GM12878 (cell line): ENCODE results near the gene PDCD6IP. TPM values are rescaled to one million over a fixed set of nuclear protein-coding genes. Genes with fewer than 3 reads are reported as not detected.

ENCODE experiments used
- ATAC-seq: fragments of 200-7000 bp; cut with Tn5 transposase; 3 replicates; pipeline ENCODE4 v1.9.1; 2020; ENCODE audit warnings: mild to moderate bottlenecking, moderate library complexity
- Bru-seq: library from RNA; stranded (reverse); fragments of 400-500 nt; gene quantifications from one replicate; lab custom pipeline; 2021; lab: Mats Ljungman, UMichigan
- BruChase-seq, 2 experiments: library from RNA; stranded (reverse); fragments of 400-500 nt; gene quantifications; one replicate each; lab custom pipeline; 2021; lab: Mats Ljungman, UMichigan
- BruUV-seq: library from RNA; stranded (reverse); fragments of 400-500 nt; replicated peaks from 2 replicates; lab custom pipeline; 2021; lab: Mats Ljungman, UMichigan
- CTCF ChIA-PET: fragments of 300-600 bp; sonication (Branson Sonifier 250); formaldehyde crosslinking; extraction: SDS; loops from one replicate; lab custom pipeline; 2021; ENCODE audit warnings: inconsistent platforms; lab: Yijun Ruan, JAX
- POLR2A ChIA-PET: fragments of 350-600 bp; formaldehyde crosslinking; extraction: SDS; loops from one replicate; lab custom pipeline; 2021; ENCODE audit warnings: inconsistent platforms; lab: Charles Lee
- RAD21 ChIA-PET: fragments of 300-600 bp; sonication (Branson Sonifier 250); formaldehyde crosslinking; loops from one replicate; lab custom pipeline; 2023; ENCODE audit warnings: antibody characterized with exemption; ENCODE audit not compliant: unreplicated experiment; lab: Charles Lee
- SMC1A ChIA-PET: fragments of 300-600 bp; sonication (Branson Sonifier 250); formaldehyde crosslinking; loops from one replicate; lab custom pipeline; 2023; ENCODE audit not compliant: unreplicated experiment, uncharacterized antibody; lab: Charles Lee
- DNase-seq: peaks from one replicate; pipeline ENCODE4 v3.0.0-alpha.2; 2011; ENCODE audit warnings: low read depth, low spot score
- FAIRE-seq: peaks from 3 replicates; lab custom pipeline; 2011; peaks lifted over from hg19 to GRCh38; lab: Jason Lieb, UNC
- H2AFZ ChIP-seq: 2 replicates; pipeline ENCODE4 v1.6.0; 2011; ENCODE audit warnings: low read depth, low read length, control low read depth; ENCODE audit not compliant: control insufficient read depth
- H3K27ac ChIP-seq: 2 replicates; pipeline ENCODE4 v1.5.1; 2011; ENCODE audit warnings: control low read depth; ENCODE audit not compliant: control insufficient read depth, insufficient read depth
- H3K27me3 ChIP-seq, 2 experiments: replicated peaks in 1 of 2; 2 replicates each; pipeline versions ENCODE4 v1.6.0 to v1.6.1; 2011; ENCODE audit warnings: low read length in 1 of 2; ENCODE audit not compliant: control insufficient read depth in 2 of 2, insufficient read depth in 2 of 2
- H3K36me3 ChIP-seq, 2 experiments: 2 replicates each; pipeline ENCODE4 v1.5.1; 2011; ENCODE audit warnings: low read length in 1 of 2; ENCODE audit not compliant: control insufficient read depth in 2 of 2, insufficient read depth in 2 of 2
- H3K4me1 ChIP-seq: 2 replicates; pipeline ENCODE4 v1.6.1; 2011; ENCODE audit warnings: mild to moderate bottlenecking, low read length, moderate library complexity, mixed read lengths; ENCODE audit not compliant: control insufficient read depth, insufficient read depth
- H3K4me2 ChIP-seq: 2 replicates; pipeline ENCODE4 v1.6.0; 2011; ENCODE audit warnings: control low read depth; ENCODE audit not compliant: control insufficient read depth, insufficient read depth
- H3K4me3 ChIP-seq: fragments of 200-600 bp; sonication (generic); 2 replicates; pipeline ENCODE4 v1.5.1; 2016
- H3K79me2 ChIP-seq: 2 replicates; pipeline ENCODE4 v1.6.0; 2011; ENCODE audit warnings: low read length; ENCODE audit not compliant: control insufficient read depth, insufficient read depth
- H3K9ac ChIP-seq: 2 replicates; pipeline ENCODE4 v1.8.0; 2011; ENCODE audit warnings: low read length, control low read depth, mixed read lengths; ENCODE audit not compliant: control insufficient read depth, insufficient read depth
- H3K9me3 ChIP-seq: replicated peaks from 3 replicates; pipeline ENCODE4 v1.5.1; 2011; ENCODE audit warnings: mild to moderate bottlenecking, low read length; ENCODE audit not compliant: control insufficient read depth, insufficient read depth
- H4K20me1 ChIP-seq: 2 replicates; pipeline ENCODE4 v1.6.0; 2011; ENCODE audit not compliant: control insufficient read depth, insufficient read depth
- CBX3 ChIP-seq: fragments of 200-600 bp; sonication (generic); IDR thresholded peaks from 2 replicates; pipeline ENCODE4 v1.6.1; 2016; ENCODE audit warnings: low read depth, borderline replicate concordance
- CHD4 ChIP-seq: fragments of 200-600 bp; sonication (generic); IDR thresholded peaks from 2 replicates; pipeline ENCODE4 v1.6.1; 2016; ENCODE audit warnings: mild to moderate bottlenecking
- MYC ChIP-seq: IDR thresholded peaks from 2 replicates; pipeline ENCODE4 v1.6.1; 2011; ENCODE audit warnings: mild to moderate bottlenecking, low read length, moderate library complexity, inconsistent platforms; ENCODE audit not compliant: insufficient read depth, insufficient replicate concordance, insufficient read length, severe bottlenecking
- NFIC ChIP-seq: IDR thresholded peaks from 2 replicates; pipeline ENCODE4 v1.6.1; 2012; ENCODE audit warnings: low read depth, mild to moderate bottlenecking, inconsistent platforms, low read length, moderate library complexity
- PAX5 ChIP-seq: IDR thresholded peaks from 2 replicates; pipeline ENCODE4 v1.6.1; 2011; ENCODE audit warnings: low read depth, low read length, borderline replicate concordance
- TARDBP ChIP-seq: IDR thresholded peaks from 2 replicates; pipeline ENCODE4 v1.6.1; 2016; ENCODE audit warnings: borderline replicate concordance
- WGBS: methylation state at CpG from one replicate; pipeline ENCODE4 v1.1.6; 2016; ENCODE audit warnings: low lambda C conversion rate; ENCODE audit not compliant: insufficient replicate concordance, insufficient coverage; ENCODE audit errors: missing lambda C conversion rate; 5-methylcytosine and 5-hydroxymethylcytosine counted together
- in situ Hi-C: fragments of 300-500 bp; cut with MboI; formaldehyde crosslinking; loops from 9 replicates; pipeline ENCODE4 v1.14.3; 2018; ENCODE audit warnings: mixed read lengths
- intact Hi-C: fragments of 100-400 bp; cut with micrococcal nuclease; formaldehyde crosslinking; loops from one replicate; pipeline ENCODE4 v1.14.2; 2022; ENCODE audit not compliant: unreplicated experiment
- long read RNA-seq, 2 experiments: library from polyadenylated mRNA; unstranded; transcript quantifications; one replicate each; pipeline ENCODE4 v2.0.0, GENCODE V29; 2019 to 2020
- polyA minus RNA-seq, 3 experiments: library from RNA; depleted of rRNA, polyadenylated mRNA; stranded (reverse); fragments of >200 nt; gene quantifications; 2 replicates each; pipeline ENCODE4 v1.2.3, GENCODE V29; 2011
- polyA plus RNA-seq, 11 experiments: library from polyadenylated mRNA; depleted of rRNA in 4 of 11; unstranded in 6 of 11; stranded (reverse) in 5 of 11; fragments of >200 nt; fragmentation: Nextera tagmentation in 4 of 11; fragmentation: Illumina TruSeq in 1 of 11; extraction: Ambion mirVana in 4 of 11; extraction: Trizol in 1 of 11; gene quantifications; 1 replicate in 1 of 11; 2 replicates in 10 of 11; pipeline versions ENCODE4 v1.2.1 to v1.2.3, GENCODE V29; 2011 to 2016; ENCODE audit warnings: inconsistent platforms in 2 of 11, missing spikeins in 2 of 11, low read depth in 1 of 11
- total RNA-seq, 4 experiments: library from RNA; depleted of rRNA in 3 of 4; stranded (reverse); fragments of >200 nt in 3 of 4; fragmentation: Illumina TruSeq in 1 of 4; extraction: Trizol in 1 of 4; gene quantifications; 2 replicates each; pipeline versions ENCODE4 v1.2.1 to v1.2.3, GENCODE V29; 2013 to 2021
- TF ChIP-seq, protein P1 (sequence below): IDR thresholded peaks from 2 replicates; pipeline ENCODE4 v1.6.1; 2012; ENCODE audit warnings: low read depth, low read length, improper control_type of control experiment
- TF ChIP-seq, protein P2 (sequence below): fragments of 450-650 bp; IDR thresholded peaks from 2 replicates; pipeline ENCODE4 v1.6.1; 2017; ENCODE audit warnings: mild to moderate bottlenecking, moderate library complexity

Gene PDCD6IP, protein sequence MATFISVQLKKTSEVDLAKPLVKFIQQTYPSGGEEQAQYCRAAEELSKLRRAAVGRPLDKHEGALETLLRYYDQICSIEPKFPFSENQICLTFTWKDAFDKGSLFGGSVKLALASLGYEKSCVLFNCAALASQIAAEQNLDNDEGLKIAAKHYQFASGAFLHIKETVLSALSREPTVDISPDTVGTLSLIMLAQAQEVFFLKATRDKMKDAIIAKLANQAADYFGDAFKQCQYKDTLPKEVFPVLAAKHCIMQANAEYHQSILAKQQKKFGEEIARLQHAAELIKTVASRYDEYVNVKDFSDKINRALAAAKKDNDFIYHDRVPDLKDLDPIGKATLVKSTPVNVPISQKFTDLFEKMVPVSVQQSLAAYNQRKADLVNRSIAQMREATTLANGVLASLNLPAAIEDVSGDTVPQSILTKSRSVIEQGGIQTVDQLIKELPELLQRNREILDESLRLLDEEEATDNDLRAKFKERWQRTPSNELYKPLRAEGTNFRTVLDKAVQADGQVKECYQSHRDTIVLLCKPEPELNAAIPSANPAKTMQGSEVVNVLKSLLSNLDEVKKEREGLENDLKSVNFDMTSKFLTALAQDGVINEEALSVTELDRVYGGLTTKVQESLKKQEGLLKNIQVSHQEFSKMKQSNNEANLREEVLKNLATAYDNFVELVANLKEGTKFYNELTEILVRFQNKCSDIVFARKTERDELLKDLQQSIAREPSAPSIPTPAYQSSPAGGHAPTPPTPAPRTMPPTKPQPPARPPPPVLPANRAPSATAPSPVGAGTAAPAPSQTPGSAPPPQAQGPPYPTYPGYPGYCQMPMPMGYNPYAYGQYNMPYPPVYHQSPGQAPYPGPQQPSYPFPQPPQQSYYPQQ
- total RNA-seq (2013; cell fraction: nucleolus; rRNA removed) = 481 and 495 TPM in 2 replicates
- total RNA-seq (2014; rRNA removed) = 58.9 and 65.9 TPM in 2 replicates
- 86.7 and 87.1 TPM in 2 replicates for total RNA-seq (2014; rRNA removed; fragmentation: Illumina TruSeq; extraction: Trizol)
- 155 and 156 TPM in 2 replicates for total RNA-seq (2021)
- 42.3 TPM for polyA plus RNA-seq (2011; ENCODE audit: low read depth)
- polyA plus RNA-seq (2011; rRNA removed) = 169 and 267 TPM in 2 replicates
- polyA plus RNA-seq (2011; cell fraction: cytosol; rRNA removed) = 62.6 and 115 TPM in 2 replicates
- polyA plus RNA-seq (2011; cell fraction: nucleus; rRNA removed) = 237 and 363 TPM in 2 replicates
- 70.0 and 88.4 TPM in 2 replicates for polyA plus RNA-seq (2012)
- 75.3 and 105 TPM in 2 replicates for polyA plus RNA-seq (2014; fragmentation: Illumina TruSeq; extraction: Trizol)
- 10 to 100 TPM; 16.0 to 20.0 TPM for polyA plus RNA-seq (2014; fragmentation: Nextera tagmentation; extraction: Ambion mirVana)
- 58.8 and 61.1 TPM in 2 replicates for polyA plus RNA-seq (2014; rRNA removed)
- polyA plus RNA-seq (2016; fragmentation: Nextera tagmentation; extraction: Ambion mirVana) = 100 to 1,000 TPM; 130 to 134 TPM
- 99.0 and 102 TPM in 2 replicates for polyA minus RNA-seq (2011; rRNA and poly(A)+ RNA removed)
- 75.7 and 96.6 TPM in 2 replicates for polyA minus RNA-seq (2011; cell fraction: cytosol; rRNA and poly(A)+ RNA removed)
- polyA minus RNA-seq (2011; cell fraction: nucleus; rRNA and poly(A)+ RNA removed) = 161 and 256 TPM in 2 replicates
- Bru-seq, nascent RNA = percentile 87 among the genes with signal in this experiment
- BruChase-seq, experiment 1, labeled RNA remaining after a 6-hour chase = percentile 87 among the genes with signal in this experiment
- BruChase-seq, experiment 2, labeled RNA remaining after a 2-hour chase = percentile 89 among the genes with signal in this experiment
- long read RNA-seq, experiment 1, full-length matches to known transcripts = 35 of 47 reads
- long read RNA-seq, experiment 1, partial matches to known transcripts = 4 of 47 reads
- long read RNA-seq, experiment 1, other reads (novel, unspliced or antisense) = 8 of 47 reads
- long read RNA-seq, experiment 2, full-length matches to known transcripts = 70 of 181 reads
- long read RNA-seq, experiment 2, partial matches to known transcripts = 81 of 181 reads
- long read RNA-seq, experiment 2, other reads (novel, unspliced or antisense) = 30 of 181 reads

DNA sequence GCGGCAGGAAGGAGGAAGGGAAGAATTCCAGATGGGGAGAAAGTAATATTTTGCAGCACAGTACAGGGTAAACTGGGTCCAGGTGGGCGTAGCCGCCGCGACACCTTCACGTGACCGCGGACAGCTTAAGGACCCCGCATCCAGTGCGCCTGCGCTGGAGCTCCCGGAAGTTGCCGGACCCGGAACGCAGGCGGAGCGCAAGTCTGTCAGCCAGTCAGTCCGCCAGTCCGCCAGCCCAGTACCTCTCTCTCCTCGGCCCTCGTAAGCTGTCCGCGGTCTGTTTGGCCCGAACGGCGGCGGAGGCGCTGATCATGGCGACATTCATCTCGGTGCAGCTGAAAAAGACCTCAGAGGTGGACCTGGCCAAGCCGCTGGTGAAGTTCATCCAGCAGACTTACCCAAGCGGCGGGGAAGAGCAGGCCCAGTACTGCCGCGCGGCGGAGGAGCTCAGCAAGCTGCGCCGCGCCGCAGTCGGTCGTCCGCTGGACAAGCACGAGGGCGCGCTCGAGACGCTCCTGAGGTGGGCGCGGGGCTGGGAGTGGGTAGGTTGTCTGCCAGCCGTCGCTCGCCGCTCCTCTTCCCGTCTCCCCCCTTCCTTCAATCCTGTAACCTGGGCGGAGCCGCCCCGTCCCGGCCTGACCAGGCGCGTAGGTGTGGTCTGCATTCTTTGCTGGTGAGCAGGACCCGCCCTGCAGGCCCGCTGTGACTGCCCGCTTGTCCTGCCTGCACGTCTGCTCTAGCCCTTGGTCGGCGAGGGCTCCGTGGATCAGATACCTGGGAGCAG is at the start of gene PDCD6IP:
PDCD6IP (plus strand) TSS at position 213 of the 784 bp plus-strand sequence; CDS start at position 312, 99 bp downstream.
- intact Hi-C loops = loop anchor here (10.0 kb wide), 1 partner anchor 364 kb away; no protein-coding TSS in a partner anchor
- H3K27ac ChIP-seq = peak within 1 kb of the TSS; percentile 83
- FAIRE-seq (peak; percentile 7), DNase-seq (peak; percentile 74), ATAC-seq (peak; percentile 91)
- in situ Hi-C loops = no loop called here
- H3K4me1 ChIP-seq = no peaks in the 10 kb centered on the region
- H3K4me3 ChIP-seq = peak within 1 kb of the TSS; percentile 96
- peak within 1 kb of the TSS; percentile 100 for H2AFZ ChIP-seq
- peak within 1 kb of the TSS; percentile 96 for H3K4me2 ChIP-seq
- H3K9ac ChIP-seq = peak within 1 kb of the TSS; percentile 86
- under 1% methylated on average over 58 of the region's 69 CpGs for WGBS
- H3K36me3 ChIP-seq = peaks cover 0 to 4% of the 10 kb centered on the region in 2 experiments; a peak in 1 of 4 replicates
- H3K27me3 ChIP-seq = no peaks in the 10 kb centered on the region
- ChIA-PET RAD21 (interaction anchor here (0.5 to 3.8 kb wide), 8 partner anchors 10 to 367 kb away, joined by 3 to 16 read pairs (median 4); partner anchors contain the start of gene UBP1), SMC1A (interaction anchor here (0.6 to 2.8 kb wide), 10 partner anchors 9 to 686 kb away, joined by 3 to 20 read pairs (median 3); no protein-coding TSS in a partner anchor), CTCF (interaction anchor here (0.7 to 6.4 kb wide), 14 partner anchors 9 to 667 kb away, joined by 3 to 43 read pairs (median 4); no protein-coding TSS in a partner anchor), POLR2A (interaction anchor here (0.5 to 1.5 kb wide), 8 partner anchors 15 to 703 kb away, joined by 3 to 7 read pairs (median 4); partner anchors contain the start of gene UBP1)
- no peaks in the 10 kb centered on the region; the same call in 1 of the 3 replicates for H3K9me3 ChIP-seq
- H3K79me2 ChIP-seq = peaks cover 45% of the 10 kb centered on the region
- no peaks in the 10 kb centered on the region for H4K20me1 ChIP-seq
- TSS peak; percentile 64 for BruUV-seq
- no peak for TF ChIP-seq CHD4
- TF ChIP-seq, protein P1, sequence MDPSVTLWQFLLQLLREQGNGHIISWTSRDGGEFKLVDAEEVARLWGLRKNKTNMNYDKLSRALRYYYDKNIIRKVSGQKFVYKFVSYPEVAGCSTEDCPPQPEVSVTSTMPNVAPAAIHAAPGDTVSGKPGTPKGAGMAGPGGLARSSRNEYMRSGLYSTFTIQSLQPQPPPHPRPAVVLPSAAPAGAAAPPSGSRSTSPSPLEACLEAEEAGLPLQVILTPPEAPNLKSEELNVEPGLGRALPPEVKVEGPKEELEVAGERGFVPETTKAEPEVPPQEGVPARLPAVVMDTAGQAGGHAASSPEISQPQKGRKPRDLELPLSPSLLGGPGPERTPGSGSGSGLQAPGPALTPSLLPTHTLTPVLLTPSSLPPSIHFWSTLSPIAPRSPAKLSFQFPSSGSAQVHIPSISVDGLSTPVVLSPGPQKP = peak; percentile 59; the same call in 1 of the 2 replicates
- no peak for TF ChIP-seq CBX3
- TF ChIP-seq, protein P2, sequence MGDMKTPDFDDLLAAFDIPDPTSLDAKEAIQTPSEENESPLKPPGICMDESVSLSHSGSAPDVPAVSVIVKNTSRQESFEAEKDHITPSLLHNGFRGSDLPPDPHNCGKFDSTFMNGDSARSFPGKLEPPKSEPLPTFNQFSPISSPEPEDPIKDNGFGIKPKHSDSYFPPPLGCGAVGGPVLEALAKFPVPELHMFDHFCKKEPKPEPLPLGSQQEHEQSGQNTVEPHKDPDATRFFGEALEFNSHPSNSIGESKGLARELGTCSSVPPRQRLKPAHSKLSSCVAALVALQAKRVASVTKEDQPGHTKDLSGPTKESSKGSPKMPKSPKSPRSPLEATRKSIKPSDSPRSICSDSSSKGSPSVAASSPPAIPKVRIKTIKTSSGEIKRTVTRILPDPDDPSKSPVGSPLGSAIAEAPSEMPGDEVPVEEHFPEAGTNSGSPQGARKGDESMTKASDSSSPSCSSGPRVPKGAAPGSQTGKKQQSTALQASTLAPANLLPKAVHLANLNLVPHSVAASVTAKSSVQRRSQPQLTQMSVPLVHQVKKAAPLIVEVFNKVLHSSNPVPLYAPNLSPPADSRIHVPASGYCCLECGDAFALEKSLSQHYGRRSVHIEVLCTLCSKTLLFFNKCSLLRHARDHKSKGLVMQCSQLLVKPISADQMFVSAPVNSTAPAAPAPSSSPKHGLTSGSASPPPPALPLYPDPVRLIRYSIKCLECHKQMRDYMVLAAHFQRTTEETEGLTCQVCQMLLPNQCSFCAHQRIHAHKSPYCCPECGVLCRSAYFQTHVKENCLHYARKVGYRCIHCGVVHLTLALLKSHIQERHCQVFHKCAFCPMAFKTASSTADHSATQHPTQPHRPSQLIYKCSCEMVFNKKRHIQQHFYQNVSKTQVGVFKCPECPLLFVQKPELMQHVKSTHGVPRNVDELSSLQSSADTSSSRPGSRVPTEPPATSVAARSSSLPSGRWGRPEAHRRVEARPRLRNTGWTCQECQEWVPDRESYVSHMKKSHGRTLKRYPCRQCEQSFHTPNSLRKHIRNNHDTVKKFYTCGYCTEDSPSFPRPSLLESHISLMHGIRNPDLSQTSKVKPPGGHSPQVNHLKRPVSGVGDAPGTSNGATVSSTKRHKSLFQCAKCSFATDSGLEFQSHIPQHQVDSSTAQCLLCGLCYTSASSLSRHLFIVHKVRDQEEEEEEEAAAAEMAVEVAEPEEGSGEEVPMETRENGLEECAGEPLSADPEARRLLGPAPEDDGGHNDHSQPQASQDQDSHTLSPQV = no peak
- no peak; the same call in 1 of the 2 replicates for TF ChIP-seq PAX5
- TF ChIP-seq TARDBP = no peak
- TF ChIP-seq NFIC = no peak
- peak; percentile 83 for TF ChIP-seq MYC
